HCT116 (cell line): ENCODE results near the gene ODR4. TPM values are rescaled to one million over a fixed set of nuclear protein-coding genes. Genes with fewer than 3 reads are reported as not detected.

Experiments
- ATAC-seq: fragments of 200-7000 bp; cut with Tn5 transposase; 2 replicates; pipeline ENCODE4 v1.9.1; 2020; ENCODE audit warnings: mild to moderate bottlenecking, moderate library complexity
- BruUV-seq: library from RNA; stranded (reverse); fragments of 400-500 nt; replicated peaks from 2 replicates; lab custom pipeline; 2021; lab: Mats Ljungman, UMichigan
- CTCF ChIA-PET: fragments of 300-600 bp; sonication (Branson Sonifier 250); formaldehyde crosslinking; loops from one replicate; lab custom pipeline; 2021; ENCODE audit warnings: antibody characterized with exemption; lab: Charles Lee
- POLR2A ChIA-PET: fragments of 300-600, 350-600 bp; sonication (Branson Sonifier 250); formaldehyde crosslinking; loops from one replicate; lab custom pipeline; 2021; ENCODE audit warnings: antibody characterized with exemption; lab: Charles Lee
- RAD21 ChIA-PET, 2 experiments: fragments of 300-600 bp; sonication (Branson Sonifier 250); formaldehyde crosslinking; loops; one replicate each; lab custom pipeline; 2023; ENCODE audit warnings: low total read pairs in 2 of 2; ENCODE audit not compliant: uncharacterized antibody in 2 of 2, unreplicated experiment in 2 of 2, low non-redundant PET in 1 of 2; lab: Charles Lee
- DNase-seq: peaks from one replicate; pipeline ENCODE4 v3.0.0-alpha.2; 2010; ENCODE audit warnings: low read depth, low spot score
- H2AFZ ChIP-seq: fragments of 200-600 bp; shearing (Covaris generic), sonication (generic); 2 replicates; pipeline ENCODE4 v1.6.1; 2017; ENCODE audit warnings: low read depth, mixed run types, mixed read lengths, antibody characterized with exemption, low read length; ENCODE audit not compliant: poor library complexity, severe bottlenecking
- H3K27ac ChIP-seq: 2 replicates; pipeline ENCODE4 v1.5.1; 2012; ENCODE audit warnings: low read depth, low read length
- H3K27me3 ChIP-seq: fragments of 200-600 bp; sonication (generic); 2 replicates; pipeline ENCODE4 v1.6.1; 2016; ENCODE audit warnings: mixed run types, low read length, mixed read lengths; ENCODE audit not compliant: insufficient read depth
- H3K36me3 ChIP-seq, 2 experiments: fragments of 200-500 bp in 1 of 2; fragments of 200-600 bp in 1 of 2; sonication (Bioruptor generic) in 1 of 2; sonication (generic) in 1 of 2; 2 replicates each; pipeline versions ENCODE4 v1.5.1 to v1.6.1; 2014 to 2016; ENCODE audit warnings: low read length in 2 of 2, inconsistent platforms in 1 of 2, mixed read lengths in 1 of 2, mixed run types in 1 of 2; ENCODE audit not compliant: insufficient read depth in 2 of 2, control insufficient read depth in 1 of 2
- H3K4me1 ChIP-seq, 2 experiments: fragments of 200-600 bp in 1 of 2; sonication (generic) in 1 of 2; 2 replicates each; pipeline versions ENCODE4 v1.5.1 to v1.6.1; 2012 to 2017; ENCODE audit warnings: low read length in 2 of 2, inconsistent platforms in 1 of 2, mild to moderate bottlenecking in 1 of 2, mixed read lengths in 1 of 2, mixed run types in 1 of 2, moderate library complexity in 1 of 2; ENCODE audit not compliant: insufficient read depth in 2 of 2, control insufficient read depth in 1 of 2
- H3K4me2 ChIP-seq: fragments of 200-600 bp; sonication (generic); 2 replicates; pipeline ENCODE4 v1.6.1; 2017; ENCODE audit warnings: mixed run types, low read length, mixed read lengths
- H3K4me3 ChIP-seq, 2 experiments: fragments of 200-600 bp in 1 of 2; sonication (generic) in 1 of 2; replicated peaks in 1 of 2; 2 replicates each; pipeline ENCODE4 v1.5.1; 2011 to 2016; ENCODE audit warnings: low read length in 2 of 2, control low read depth in 1 of 2, low read depth in 1 of 2, mild to moderate bottlenecking in 1 of 2, mixed read lengths in 1 of 2, mixed run types in 1 of 2
- H3K79me2 ChIP-seq: fragments of 200-600 bp; sonication (generic); 2 replicates; pipeline ENCODE4 v1.6.1; 2017; ENCODE audit warnings: mild to moderate bottlenecking, mixed run types, low read length, moderate library complexity, mixed read lengths; ENCODE audit not compliant: insufficient read depth
- H3K9ac ChIP-seq: fragments of 200-600 bp; sonication (generic); 2 replicates; pipeline ENCODE4 v1.6.1; 2016; ENCODE audit warnings: low read length, mixed read lengths
- H3K9me2 ChIP-seq: fragments of 200-600 bp; sonication (generic), shearing (Covaris generic); 2 replicates; pipeline ENCODE4 v1.6.1; 2017; ENCODE audit warnings: mixed run types, mild to moderate bottlenecking, moderate library complexity; ENCODE audit not compliant: insufficient read depth
- H3K9me3 ChIP-seq, 2 experiments: fragments of 200-500 bp in 1 of 2; fragments of 200-600 bp in 1 of 2; sonication (Bioruptor generic) in 1 of 2; sonication (generic) in 1 of 2; 2 replicates each; pipeline ENCODE4 v1.6.1; 2014 to 2017; ENCODE audit warnings: low read length in 2 of 2, mixed read lengths in 2 of 2, inconsistent platforms in 1 of 2, low read depth in 1 of 2, mild to moderate bottlenecking in 1 of 2, mixed run types in 1 of 2, moderate library complexity in 1 of 2; ENCODE audit not compliant: control insufficient read depth in 1 of 2, insufficient read depth in 1 of 2
- H4K20me1 ChIP-seq: fragments of 200-600 bp; sonication (generic), shearing (Covaris generic); 2 replicates; pipeline ENCODE4 v1.6.1; 2017; ENCODE audit warnings: mixed run types, mild to moderate bottlenecking, moderate library complexity; ENCODE audit not compliant: insufficient read depth
- CTCF ChIP-seq, 3 experiments: fragments of 200-600 bp in 1 of 3; sonication (generic) in 1 of 3; IDR thresholded peaks in 2 of 3; conservative IDR thresholded peaks in 1 of 3; 2 replicates each; pipeline ENCODE4 v1.5.1; 2012 to 2017; ENCODE audit warnings: low read depth in 2 of 3, low read length in 2 of 3, antibody characterized with exemption in 1 of 3, borderline replicate concordance in 1 of 3, control low read depth in 1 of 3, mild to moderate bottlenecking in 1 of 3, mixed read lengths in 1 of 3, mixed run types in 1 of 3, moderate library complexity in 1 of 3; ENCODE audit not compliant: insufficient read depth in 1 of 3
- EZH2phosphoT487 ChIP-seq: fragments of 200-600 bp; IDR thresholded peaks from 2 replicates; pipeline ENCODE4 v1.6.1; 2018; ENCODE audit warnings: antibody characterized with exemption, borderline replicate concordance
- REST ChIP-seq: IDR thresholded peaks from 2 replicates; pipeline ENCODE4 v1.6.1; 2012; ENCODE audit warnings: low read depth
- SRF ChIP-seq: IDR thresholded peaks from 2 replicates; pipeline ENCODE4 v1.6.1; 2012; ENCODE audit warnings: low read depth
- TCF7L2 ChIP-seq: IDR thresholded peaks from 2 replicates; pipeline ENCODE4 v1.7.0; 2011; ENCODE audit warnings: borderline replicate concordance, inconsistent platforms; ENCODE audit not compliant: insufficient read depth, insufficient read length; ENCODE audit errors: extremely low read depth
- intact Hi-C: fragments of 100-400 bp; cut with micrococcal nuclease; formaldehyde crosslinking; loops from 2 replicates; pipeline ENCODE4 v1.10.0; 2022
- total RNA-seq: library from RNA; stranded (reverse); gene quantifications from one replicate; pipeline ENCODE4 v1.2.1, GENCODE V29; 2021; ENCODE audit not compliant: unreplicated experiment

The ODR4 gene
- total RNA-seq, 1 experiment from 2014 or later = 18.4 TPM

GRCh38 chr1:186435336-186435735 lies 59.7 kb downstream of the ODR4 start:
- H3K9me2 ChIP-seq = no peaks in the 10 kb centered on the region
- H3K9me3 ChIP-seq = no peaks in the 10 kb centered on the region
- no peak overlapping the region for H3K27ac ChIP-seq
- no peaks in the 10 kb centered on the region for H3K79me2 ChIP-seq
- TF ChIP-seq CTCF (IDR thresholded peaks at IDR 0.05 in 2 of 3, conservative IDR thresholded peaks at IDR 0.05 in 1 of 3; ENCODE audit: borderline replicate concordance in 1 of 3, insufficient read depth in 1 of 3, low read depth in 2 of 3, low read length in 2 of 3) (no peak), REST (no peak), TCF7L2 (no peak), SRF (no peak), EZH2phosphoT487 (no peak)
- no peak overlapping the region for H3K4me3 ChIP-seq
- H3K27me3 ChIP-seq = no peaks in the 10 kb centered on the region
- DNase-seq (no peak), ATAC-seq (no peak)
- H3K4me1 ChIP-seq = no peaks in the 10 kb centered on the region
- intact Hi-C loops = no loop called here
- H3K4me2 ChIP-seq = no peak overlapping the region
- H3K36me3 ChIP-seq = no peaks in the 10 kb centered on the region
- POLR2A ChIA-PET = no interaction called here
- CTCF ChIA-PET = no interaction called here
- H4K20me1 ChIP-seq = no peaks in the 10 kb centered on the region
- no peak overlapping the region for H3K9ac ChIP-seq
- BruUV-seq = no TSS peak
- RAD21 ChIA-PET = no interaction called here
- no peak overlapping the region for H2AFZ ChIP-seq
